A673 (cell line): ENCODE results near the gene TXNDC17.

Source experiments
- CTCF ChIP-seq: fragments of 300-800, 200-600 bp; sonication (generic); conservative IDR thresholded peaks from 2 replicates; pipeline ENCODE4 v1.5.1; 2017; ENCODE audit warnings: low read depth, mild to moderate bottlenecking, antibody characterized with exemption, low read length, moderate library complexity, mixed read lengths
- EZH2 ChIP-seq: fragments of 200-600 bp; sonication (generic); IDR thresholded peaks from 2 replicates; pipeline ENCODE4 v1.6.1; 2017; ENCODE audit warnings: borderline replicate concordance, low read depth, mild to moderate bottlenecking, mixed read lengths, antibody characterized with exemption, low read length; ENCODE audit not compliant: poor library complexity, severe bottlenecking

GRCh38 chr17:6633263-6633662 lies 7.6 kb upstream of the TXNDC17 start:
- TF ChIP-seq CTCF (no peak), EZH2 (no peak)
